IMR-90 (cell line): ENCODE results near the gene NRCAM. TPM values are rescaled to one million over a fixed set of nuclear protein-coding genes. Genes with fewer than 3 reads are reported as not detected.

ENCODE experiments used
- ATAC-seq: fragments of 200-7000 bp; cut with Tn5 transposase; 2 replicates; pipeline ENCODE4 v1.9.1; 2020; ENCODE audit warnings: low read depth, mild to moderate bottlenecking, moderate library complexity
- BruUV-seq: library from RNA; stranded (reverse); fragments of 400-500 nt; replicated peaks from 2 replicates; lab custom pipeline; 2021; lab: Mats Ljungman, UMichigan
- CTCF ChIA-PET: fragments of 300-600 bp; formaldehyde crosslinking; extraction: SDS; loops from one replicate; lab custom pipeline; 2021; ENCODE audit warnings: antibody characterized with exemption; lab: Yijun Ruan, JAX
- POLR2A ChIA-PET: fragments of 300-600 bp; sonication (Branson Sonifier 250); formaldehyde crosslinking; loops from one replicate; lab custom pipeline; 2022; ENCODE audit warnings: antibody characterized with exemption; ENCODE audit not compliant: unreplicated experiment; lab: Charles Lee
- DNase-seq: peaks from one replicate; pipeline ENCODE4 v3.0.0; 2013
- H2AFZ ChIP-seq: replicated peaks from 2 replicates; pipeline ENCODE3; 2013; ENCODE audit warnings: low read length, mild to moderate bottlenecking; ENCODE audit not compliant: poor library complexity
- H2AK5ac ChIP-seq: 2 replicates; pipeline ENCODE4 v1.6.1; 2013; ENCODE audit warnings: low read depth, low read length, inconsistent platforms
- H2AK9ac ChIP-seq: replicated peaks from 2 replicates; pipeline ENCODE3; 2013; ENCODE audit warnings: mild to moderate bottlenecking, low read depth, low read length, moderate library complexity; ENCODE audit not compliant: poor library complexity
- H2BK120ac ChIP-seq: 2 replicates; pipeline ENCODE4 v1.6.1; 2013; ENCODE audit warnings: low read depth, low read length, inconsistent platforms
- H2BK15ac ChIP-seq: 3 replicates; pipeline ENCODE4 v1.6.1; 2013; ENCODE audit warnings: low read depth, low read length, inconsistent platforms
- H2BK20ac ChIP-seq: 2 replicates; pipeline ENCODE4 v1.6.1; 2013; ENCODE audit warnings: low read depth, mild to moderate bottlenecking, inconsistent platforms, low read length, moderate library complexity
- H2BK5ac ChIP-seq: 2 replicates; pipeline ENCODE4 v1.6.1; 2013; ENCODE audit warnings: mild to moderate bottlenecking, low read depth, low read length, inconsistent platforms; ENCODE audit not compliant: poor library complexity, severe bottlenecking
- H3K14ac ChIP-seq: replicated peaks from 2 replicates; pipeline ENCODE4 v1.6.1; 2013; ENCODE audit warnings: low read depth, low read length, inconsistent platforms
- H3K18ac ChIP-seq: 2 replicates; pipeline ENCODE4 v1.6.1; 2013; ENCODE audit warnings: low read depth, low read length, control low read depth
- H3K23ac ChIP-seq: 2 replicates; pipeline ENCODE4 v1.6.1; 2013; ENCODE audit warnings: low read depth, low read length, inconsistent platforms
- H3K27ac ChIP-seq: 2 replicates; pipeline ENCODE4 v1.5.1; 2013; ENCODE audit warnings: mild to moderate bottlenecking, control low read depth, low read length; ENCODE audit not compliant: insufficient read depth
- H3K27me3 ChIP-seq: 2 replicates; pipeline ENCODE4 v1.6.1; 2013; ENCODE audit warnings: low read length; ENCODE audit not compliant: control insufficient read depth, insufficient read depth
- H3K36me3 ChIP-seq: 2 replicates; pipeline ENCODE4 v1.6.1; 2013; ENCODE audit warnings: low read length, mixed read lengths; ENCODE audit not compliant: control insufficient read depth, insufficient read depth
- H3K4ac ChIP-seq: 2 replicates; pipeline ENCODE4 v1.6.1; 2013; ENCODE audit warnings: low read depth, low read length, inconsistent platforms
- H3K4me1 ChIP-seq: 2 replicates; pipeline ENCODE4 v1.6.1; 2013; ENCODE audit warnings: low read length, mixed read lengths; ENCODE audit not compliant: control insufficient read depth, insufficient read depth
- H3K4me2 ChIP-seq: 2 replicates; pipeline ENCODE4 v1.6.1; 2013; ENCODE audit warnings: low read depth, mild to moderate bottlenecking, control low read depth, low read length, moderate library complexity
- H3K4me3 ChIP-seq: 2 replicates; pipeline ENCODE4 v1.5.1; 2013; ENCODE audit warnings: low read depth, mild to moderate bottlenecking, control low read depth, low read length, moderate library complexity; ENCODE audit not compliant: insufficient read depth
- H3K56ac ChIP-seq: 2 replicates; pipeline ENCODE4 v1.6.1; 2013; ENCODE audit warnings: low read length, inconsistent platforms; ENCODE audit not compliant: insufficient read depth; ENCODE audit errors: extremely low read depth
- H3K79me1 ChIP-seq, 2 experiments: 2 replicates each; pipeline ENCODE4 v1.6.1; 2013; ENCODE audit warnings: low read length in 2 of 2, inconsistent platforms in 1 of 2, low read depth in 1 of 2
- H3K9ac ChIP-seq: 2 replicates; pipeline ENCODE4 v1.6.1; 2013; ENCODE audit warnings: low read depth, low read length, control low read depth
- H3K9me1 ChIP-seq: 2 replicates; pipeline ENCODE4 v1.6.1; 2013; ENCODE audit warnings: low read length, inconsistent platforms; ENCODE audit not compliant: insufficient read depth
- H3K9me3 ChIP-seq: 2 replicates; pipeline ENCODE4 v1.6.1; 2013; ENCODE audit warnings: low read length; ENCODE audit not compliant: control insufficient read depth, insufficient read depth
- H4K20me1 ChIP-seq: 2 replicates; pipeline ENCODE4 v1.6.1; 2013; ENCODE audit warnings: low read length, inconsistent platforms; ENCODE audit not compliant: insufficient read depth
- H4K5ac ChIP-seq: 2 replicates; pipeline ENCODE4 v1.6.1; 2013; ENCODE audit warnings: mild to moderate bottlenecking, low read depth, low read length, control low read depth
- H4K8ac ChIP-seq, 2 experiments: 2 replicates each; pipeline ENCODE4 v1.6.1; 2013; ENCODE audit warnings: low read depth in 2 of 2, low read length in 2 of 2, control low read depth in 1 of 2, inconsistent platforms in 1 of 2
- H4K91ac ChIP-seq: 2 replicates; pipeline ENCODE4 v1.6.1; 2013; ENCODE audit warnings: low read depth, low read length, inconsistent platforms; ENCODE audit not compliant: insufficient read depth
- CTCF ChIP-seq: conservative IDR thresholded peaks from 2 replicates; pipeline ENCODE4 v1.5.1; 2012; ENCODE audit warnings: mild to moderate bottlenecking, low read depth, low read length, improper control_type of control experiment
- MAZ ChIP-seq: IDR thresholded peaks from 2 replicates; pipeline ENCODE4 v1.6.1; 2012; ENCODE audit warnings: low read depth, mild to moderate bottlenecking, low read length, improper control_type of control experiment, moderate library complexity, borderline replicate concordance
- WGBS, 2 experiments: methylation state at CpG; one replicate each; pipeline versions ENCODE4 v1.1.5 to v1.1.7; 2013; ENCODE audit warnings: missing lambda C conversion rate in 2 of 2; ENCODE audit not compliant: insufficient read length in 1 of 2; ENCODE audit errors: extremely low coverage in 2 of 2; 5-methylcytosine and 5-hydroxymethylcytosine counted together
- dilution Hi-C: fragments of 300-500 bp; cut with HindIII; formaldehyde crosslinking; loops from one replicate; pipeline ENCODE4 v1.14.3; 2018; ENCODE audit warnings: low sequenced_read_pairs; ENCODE audit not compliant: unreplicated experiment
- in situ Hi-C: fragments of 300-500 bp; cut with MboI; formaldehyde crosslinking; loops from 3 replicates; pipeline ENCODE4 v1.14.3; 2019; ENCODE audit warnings: low sequenced_read_pairs, inconsistent platforms, mixed read lengths
- intact Hi-C: fragments of 100-400 bp; cut with micrococcal nuclease; formaldehyde crosslinking; loops from 2 replicates; pipeline ENCODE4 v1.10.0; 2022
- polyA plus RNA-seq, 3 experiments: library from polyadenylated mRNA; depleted of rRNA; stranded (reverse); fragments of >200 nt; gene quantifications; 2 replicates each; pipeline ENCODE4 v1.2.3, GENCODE V29; 2012; ENCODE audit warnings: low replicate concordance in 1 of 3
- total RNA-seq: library from RNA; depleted of rRNA; stranded (reverse); fragments of >200 nt; gene quantifications from 2 replicates; pipeline ENCODE4 v1.2.3, GENCODE V29; 2012

The NRCAM gene
- total and polyA plus RNA-seq, 2 of the 4 experiments (the other 2 are of a cell fraction), result 0.46 to 1.1 TPM

- Histone ChIP-seq H3K4me2 (no peak overlapping the region), H2AK5ac (no peak overlapping the region), H3K56ac (no peak overlapping the region), H4K5ac (no peak overlapping the region), H3K23ac (no peak overlapping the region), H4K8ac (no peak overlapping the region), H2BK15ac (no peak overlapping the region), H3K4ac (no peak overlapping the region), H2BK20ac (no peak overlapping the region), H3K9me3 (no peaks in the 10 kb centered on the region), H3K18ac (no peak overlapping the region), H3K36me3 (no peaks in the 10 kb centered on the region), H3K9ac (no peak overlapping the region), H2AFZ (no peak overlapping the region), H3K9me1 (no peaks in the 10 kb centered on the region), H4K20me1 (no peaks in the 10 kb centered on the region), H3K27me3 (peaks cover 22% of the 10 kb centered on the region), H2AK9ac (no peak overlapping the region), H4K91ac (no peak overlapping the region), H3K27ac (no peak overlapping the region), H3K4me3 (no peak overlapping the region), H3K4me1 (no peaks in the 10 kb centered on the region), H2BK5ac (no peak overlapping the region), H3K79me1 (no peaks in the 10 kb centered on the region), H2BK120ac (no peak overlapping the region), H3K14ac (no peak overlapping the region)
- ChIA-PET CTCF (no interaction called here), POLR2A (no interaction called here)
- no peak for DNase-seq
- no peak for ATAC-seq
- WGBS, 2 experiments, result no CpG with 5 or more reads among the region's 2 CpGs
- dilution Hi-C loops, result no loop called here
- BruUV-seq, result no TSS peak
- TF ChIP-seq CTCF, result no peak
- no peak for TF ChIP-seq MAZ
- intact Hi-C loops, result no loop called here
- in situ Hi-C loops, result no loop called here
These were observed 48.6 kb downstream of the NRCAM start for GRCh38 chr7:108407676-108408075.
